ENCODE results near the gene ZFP1.

GRCh38 chr16:75102595-75102994 is 45.7 kb upstream of the ZFP1 start:
- TF ChIP-seq CTCF (IDR thresholded peaks at IDR 0.05; ENCODE audit: low read length) (no peak), EZH2phosphoT487 (IDR thresholded peaks at IDR 0.05; ENCODE audit: low read length) (no peak)

Data from MM.1S (cell line).